H1 (cell line): Measurements from ENCODE around the gene GPR17. TPM values are rescaled to one million over a fixed set of nuclear protein-coding genes. Genes with fewer than 3 reads are reported as not detected.

ENCODE experiments used
- CTCF ChIA-PET: fragments of 300-600 bp; sonication (Branson Sonifier 250); formaldehyde crosslinking; loops from one replicate; lab custom pipeline; 2021; ENCODE audit not compliant: partially characterized antibody; lab: Charles Lee
- POLR2A ChIA-PET: fragments of 300-600 bp; sonication (Branson Sonifier 250); formaldehyde crosslinking; loops from one replicate; lab custom pipeline; 2021; ENCODE audit warnings: inconsistent platforms; ENCODE audit not compliant: partially characterized antibody; lab: Charles Lee
- DNase-seq, 2 experiments: peaks; one replicate each; pipeline versions ENCODE4 v3.0.0 to v3.0.0-alpha.2; 2010 to 2022; ENCODE audit warnings: low spot score in 2 of 2, low read depth in 1 of 2, mixed read lengths in 1 of 2
- FAIRE-seq: peaks from 2 replicates; lab custom pipeline; 2011; peaks lifted over from hg19 to GRCh38; lab: Jason Lieb, UNC
- H2AFZ ChIP-seq: 2 replicates; pipeline ENCODE4 v1.8.1; 2012; ENCODE audit warnings: low read length, inconsistent platforms
- H2AK5ac ChIP-seq: 2 replicates; pipeline ENCODE4 v1.6.1; 2013; ENCODE audit warnings: low read depth, low read length
- H2BK120ac ChIP-seq: replicated peaks from 2 replicates; pipeline ENCODE3; 2013; ENCODE audit warnings: low read depth, low read length, inconsistent platforms
- H2BK12ac ChIP-seq: 2 replicates; pipeline ENCODE4 v1.6.1; 2013; ENCODE audit warnings: low read depth, low read length
- H2BK15ac ChIP-seq: 2 replicates; pipeline ENCODE4 v1.6.1; 2013; ENCODE audit warnings: low read length
- H2BK20ac ChIP-seq: 2 replicates; pipeline ENCODE4 v1.6.1; 2013; ENCODE audit warnings: low read length
- H2BK5ac ChIP-seq: 2 replicates; pipeline ENCODE4 v1.6.1; 2013; ENCODE audit warnings: low read depth, low read length
- H3K14ac ChIP-seq: 2 replicates; pipeline ENCODE4 v1.6.1; 2013; ENCODE audit warnings: inconsistent platforms; ENCODE audit not compliant: insufficient read length
- H3K18ac ChIP-seq: 2 replicates; pipeline ENCODE4 v1.6.1; 2013; ENCODE audit warnings: low read length; ENCODE audit errors: extremely low read depth
- H3K23ac ChIP-seq: 2 replicates; pipeline ENCODE4 v1.6.1; 2013; ENCODE audit warnings: inconsistent platforms; ENCODE audit not compliant: insufficient read length
- H3K23me2 ChIP-seq: 2 replicates; pipeline ENCODE4 v1.6.1; 2013; ENCODE audit warnings: low read depth, low read length
- H3K27ac ChIP-seq: 2 replicates; pipeline ENCODE4 v1.6.1; 2011; ENCODE audit warnings: low read depth, low read length, inconsistent platforms
- H3K27me3 ChIP-seq, 4 experiments: replicated peaks in 1 of 4; 1 replicate in 1 of 4; 2 replicates in 3 of 4; pipeline versions ENCODE4 v1.6.1 to v1.8.1; 2011 to 2013; ENCODE audit warnings: low read length in 3 of 4, mild to moderate bottlenecking in 3 of 4, inconsistent platforms in 2 of 4, mixed read lengths in 2 of 4, moderate library complexity in 1 of 4; ENCODE audit not compliant: control insufficient read depth in 3 of 4, insufficient read depth in 3 of 4; ENCODE audit errors: extremely low read depth in 1 of 4
- H3K36me3 ChIP-seq, 4 experiments: 2 replicates each; pipeline versions ENCODE4 v1.6.1 to v1.8.1; 2011 to 2013; ENCODE audit warnings: mild to moderate bottlenecking in 4 of 4, low read length in 3 of 4, moderate library complexity in 2 of 4, control low read depth in 1 of 4, inconsistent platforms in 1 of 4; ENCODE audit not compliant: insufficient read depth in 4 of 4, control insufficient read depth in 2 of 4
- H3K4ac ChIP-seq: replicated peaks from 2 replicates; pipeline ENCODE3; 2013; ENCODE audit warnings: low read length, low read depth, mixed read lengths, inconsistent platforms; ENCODE audit not compliant: insufficient read length
- H3K4me1 ChIP-seq, 4 experiments: replicated peaks in 1 of 4; 1 replicate in 1 of 4; 2 replicates in 3 of 4; pipeline versions ENCODE4 v1.6.1 to v1.8.1; 2011 to 2013; ENCODE audit warnings: low read length in 3 of 4, inconsistent platforms in 2 of 4, mixed read lengths in 1 of 4; ENCODE audit not compliant: insufficient read depth in 4 of 4, control insufficient read depth in 3 of 4
- H3K4me2 ChIP-seq, 2 experiments: 2 replicates each; pipeline versions ENCODE4 v1.6.1 to v1.8.1; 2011 to 2013; ENCODE audit warnings: low read depth in 2 of 2, low read length in 2 of 2, control low read depth in 1 of 2, inconsistent platforms in 1 of 2, mild to moderate bottlenecking in 1 of 2; ENCODE audit not compliant: insufficient read depth in 1 of 2
- H3K4me3 ChIP-seq, 4 experiments: fragments of 200-600, 300-600 bp in 1 of 4; sonication (generic), shearing (Covaris generic), sonication (Bioruptor Twin) in 1 of 4; 2 replicates each; pipeline versions ENCODE4 v1.5.1 to v1.8.1; 2011 to 2016; ENCODE audit warnings: low read length in 4 of 4, low read depth in 3 of 4, control low read depth in 2 of 4, inconsistent platforms in 2 of 4, mild to moderate bottlenecking in 2 of 4, mixed read lengths in 1 of 4, moderate library complexity in 1 of 4; ENCODE audit not compliant: insufficient read depth in 2 of 4; ENCODE audit errors: extremely low read depth in 1 of 4
- H3K56ac ChIP-seq: replicated peaks from 2 replicates; pipeline ENCODE3; 2013; ENCODE audit warnings: low read depth, mild to moderate bottlenecking, mixed read lengths, low read length, inconsistent platforms; ENCODE audit not compliant: insufficient read length
- H3K79me1 ChIP-seq: 2 replicates; pipeline ENCODE4 v1.6.1; 2013; ENCODE audit warnings: low read depth, low read length, control low read depth
- H3K79me2 ChIP-seq, 2 experiments: 2 replicates each; pipeline versions ENCODE4 v1.6.1 to v1.8.1; 2012 to 2013; ENCODE audit warnings: low read length in 2 of 2, mild to moderate bottlenecking in 2 of 2, inconsistent platforms in 1 of 2; ENCODE audit not compliant: insufficient read depth in 2 of 2, control insufficient read depth in 1 of 2
- H3K9ac ChIP-seq, 4 experiments: replicated peaks in 1 of 4; 1 replicate in 1 of 4; 2 replicates in 3 of 4; pipeline versions ENCODE4 v1.6.1 to v1.8.1; 2011 to 2013; ENCODE audit warnings: low read depth in 3 of 4, low read length in 3 of 4, control low read depth in 2 of 4, mild to moderate bottlenecking in 2 of 4, moderate library complexity in 2 of 4, inconsistent platforms in 1 of 4; ENCODE audit errors: extremely low read depth in 1 of 4
- H3K9me3 ChIP-seq, 2 experiments: 2 replicates each; pipeline versions ENCODE4 v1.6.1 to v1.8.1; 2012 to 2013; ENCODE audit warnings: mild to moderate bottlenecking in 2 of 2, moderate library complexity in 2 of 2, control low read depth in 1 of 2, inconsistent platforms in 1 of 2, low read depth in 1 of 2, low read length in 1 of 2, mixed read lengths in 1 of 2; ENCODE audit not compliant: insufficient read depth in 2 of 2
- H4K20me1 ChIP-seq, 2 experiments: replicated peaks in 1 of 2; 2 replicates each; pipeline versions ENCODE3 to v1.8.1; 2011 to 2013; ENCODE audit warnings: inconsistent platforms in 2 of 2, low read length in 2 of 2, mild to moderate bottlenecking in 1 of 2; ENCODE audit not compliant: insufficient read depth in 2 of 2, control insufficient read depth in 1 of 2
- H4K5ac ChIP-seq: 2 replicates; pipeline ENCODE4 v1.6.1; 2013; ENCODE audit warnings: low read length, low read depth, mixed read lengths, inconsistent platforms; ENCODE audit not compliant: insufficient read length
- H4K8ac ChIP-seq: 2 replicates; pipeline ENCODE4 v1.8.0; 2013; ENCODE audit warnings: mild to moderate bottlenecking, moderate library complexity, low read length, inconsistent platforms; ENCODE audit not compliant: insufficient read depth; ENCODE audit errors: extremely low read depth
- H4K91ac ChIP-seq: replicated peaks from 2 replicates; pipeline ENCODE3; 2013; ENCODE audit warnings: low read length, mixed read lengths, inconsistent platforms; ENCODE audit not compliant: insufficient read length
- BACH1 ChIP-seq: IDR thresholded peaks from 2 replicates; pipeline ENCODE4 v1.6.1; 2012; ENCODE audit warnings: low read length, improper control_type of control experiment
- BCL11A ChIP-seq, 2 experiments: IDR thresholded peaks; one replicate each; pipeline ENCODE4 v1.6.1; 2011; ENCODE audit warnings: low read depth in 2 of 2, low read length in 2 of 2, mild to moderate bottlenecking in 2 of 2
- CHD1 ChIP-seq: IDR thresholded peaks from 2 replicates; pipeline ENCODE4 v1.6.1; 2012; ENCODE audit warnings: low read depth, low read length, improper control_type of control experiment
- CREB1 ChIP-seq: IDR thresholded peaks from 2 replicates; pipeline ENCODE4 v1.6.1; 2012; ENCODE audit warnings: inconsistent platforms
- EZH2 ChIP-seq: fragments of 200-600 bp; sonication (generic); IDR thresholded peaks from 2 replicates; pipeline ENCODE4 v1.7.1; 2012; ENCODE audit warnings: low read depth, mild to moderate bottlenecking, moderate library complexity, low read length, inconsistent platforms; ENCODE audit not compliant: severe bottlenecking
- FOSL1 ChIP-seq: IDR thresholded peaks from 2 replicates; pipeline ENCODE4 v1.6.1; 2011; ENCODE audit warnings: mild to moderate bottlenecking, low read depth, low read length, moderate library complexity; ENCODE audit not compliant: insufficient read depth
- HDAC2 ChIP-seq, 2 experiments: fragments of 300-600 bp in 1 of 2; sonication (generic) in 1 of 2; IDR thresholded peaks; 2 replicates each; pipeline ENCODE4 v1.6.1; 2011 to 2012; ENCODE audit warnings: low read depth in 2 of 2, low read length in 2 of 2, mild to moderate bottlenecking in 2 of 2, moderate library complexity in 2 of 2, borderline replicate concordance in 1 of 2, inconsistent platforms in 1 of 2
- NRF1 ChIP-seq: IDR thresholded peaks from 2 replicates; pipeline ENCODE4 v1.6.1; 2011; ENCODE audit warnings: mild to moderate bottlenecking, low read depth, low read length, improper control_type of control experiment
- POLR2A ChIP-seq, 2 experiments: IDR thresholded peaks; 1 replicate in 1 of 2; 2 replicates in 1 of 2; pipeline ENCODE4 v1.6.1; 2011; ENCODE audit warnings: low read depth in 2 of 2, low read length in 2 of 2, mild to moderate bottlenecking in 2 of 2; ENCODE audit errors: control extremely low read depth in 1 of 2
- SIN3A ChIP-seq, 2 experiments: IDR thresholded peaks in 1 of 2; conservative IDR thresholded peaks in 1 of 2; 2 replicates each; pipeline ENCODE4 v1.6.1; 2011 to 2012; ENCODE audit warnings: low read length in 2 of 2, improper control_type of control experiment in 1 of 2, low read depth in 1 of 2, mild to moderate bottlenecking in 1 of 2
- SIRT6 ChIP-seq: IDR thresholded peaks from one replicate; pipeline ENCODE4 v1.7.1; 2012; ENCODE audit warnings: low read length, inconsistent platforms
- SP4 ChIP-seq: IDR thresholded peaks from 2 replicates; pipeline ENCODE4 v1.6.1; 2012; ENCODE audit warnings: low read length, inconsistent platforms
- TBP ChIP-seq: IDR thresholded peaks from 2 replicates; pipeline ENCODE4 v1.6.1; 2011; ENCODE audit warnings: low read depth, low read length, improper control_type of control experiment
- ZNF274 ChIP-seq: IDR thresholded peaks from 2 replicates; pipeline ENCODE4 v1.7.0; 2012; ENCODE audit warnings: low read length, borderline replicate concordance; ENCODE audit errors: extremely low read depth
- WGBS, 2 experiments: shearing (Covaris generic) in 1 of 2; methylation state at CpG; one replicate each; pipeline versions ENCODE4 v1.1.6 to v1.1.7; 2013 to 2015; ENCODE audit warnings: low lambda C conversion rate in 2 of 2, mixed read lengths in 2 of 2, inconsistent platforms in 1 of 2, low coverage in 1 of 2, missing lambda C conversion rate in 1 of 2; ENCODE audit not compliant: insufficient replicate concordance in 2 of 2, insufficient coverage in 1 of 2, insufficient read length in 1 of 2; ENCODE audit errors: extremely low coverage in 1 of 2, missing lambda C conversion rate in 1 of 2; 5-methylcytosine and 5-hydroxymethylcytosine counted together
- polyA plus RNA-seq, 7 experiments: library from polyadenylated mRNA; depleted of rRNA in 3 of 7; stranded (reverse) in 5 of 7; unstranded in 2 of 7; fragments of >200 nt in 5 of 7; fragments of 200-250 nt in 2 of 7; gene quantifications; 1 replicate in 5 of 7; 2 replicates in 1 of 7; 4 replicates in 1 of 7; pipeline versions ENCODE4 v1.2.1 to v1.2.3, GENCODE V29; 2011 to 2013; ENCODE audit warnings: missing spikeins in 2 of 7, mixed read lengths in 2 of 7
- total RNA-seq: library from RNA; stranded (reverse); fragmentation: NEBNext Ultra II Directional; extraction: Animal tissue kit (Norgen Biotek cat#: 25700); gene quantifications from 2 replicates; pipeline ENCODE4 v1.2.1, GENCODE V29; 2021

The GPR17 gene
- total and polyA plus RNA-seq, 2 of the 8 experiments (the other 6 are each of a cell fraction or from before 2014, with no cell fraction given), result 0.03 TPM; not detected in 1

DNA sequence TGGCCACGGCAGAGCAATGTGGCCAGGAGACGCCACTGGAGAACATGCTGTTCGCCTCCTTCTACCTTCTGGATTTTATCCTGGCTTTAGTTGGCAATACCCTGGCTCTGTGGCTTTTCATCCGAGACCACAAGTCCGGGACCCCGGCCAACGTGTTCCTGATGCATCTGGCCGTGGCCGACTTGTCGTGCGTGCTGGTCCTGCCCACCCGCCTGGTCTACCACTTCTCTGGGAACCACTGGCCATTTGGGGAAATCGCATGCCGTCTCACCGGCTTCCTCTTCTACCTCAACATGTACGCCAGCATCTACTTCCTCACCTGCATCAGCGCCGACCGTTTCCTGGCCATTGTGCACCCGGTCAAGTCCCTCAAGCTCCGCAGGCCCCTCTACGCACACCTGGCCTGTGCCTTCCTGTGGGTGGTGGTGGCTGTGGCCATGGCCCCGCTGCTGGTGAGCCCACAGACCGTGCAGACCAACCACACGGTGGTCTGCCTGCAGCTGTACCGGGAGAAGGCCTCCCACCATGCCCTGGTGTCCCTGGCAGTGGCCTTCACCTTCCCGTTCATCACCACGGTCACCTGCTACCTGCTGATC is 4.9 kb downstream of the GPR17 start:
- no peak overlapping the region for H3K27ac ChIP-seq
- H3K23ac ChIP-seq, result no peak overlapping the region
- H3K18ac ChIP-seq, result no peak overlapping the region
- H2BK20ac ChIP-seq, result no peak overlapping the region
- no peak overlapping the region for H4K91ac ChIP-seq
- no peak overlapping the region for H3K56ac ChIP-seq
- H3K36me3 ChIP-seq, result no peaks in the 10 kb centered on the region
- no peak overlapping the region for H2AFZ ChIP-seq
- FAIRE-seq, result no peak
- no peaks in the 10 kb centered on the region for H3K79me2 ChIP-seq
- POLR2A ChIA-PET, result interaction anchor here (1.2 kb wide), 1 partner anchor 53 kb away, joined by 3 read pairs; no protein-coding TSS in a partner anchor
- H3K9ac ChIP-seq, result no peak overlapping the region
- H4K8ac ChIP-seq, result no peak overlapping the region; the same call in 1 of the 2 replicates
- no peak overlapping the region; the same call in 1 of the 2 replicates for H2BK5ac ChIP-seq
- DNase-seq, result no peak
- peaks cover 0 to 5% (median under 1%) of the 10 kb centered on the region in 4 experiments; a peak in 2 of 7 replicates for H3K4me1 ChIP-seq
- H3K79me1 ChIP-seq, result 0 out of 2 replicates have a peak, but pooled peaks cover 3% of the 10 kb centered on the region
- no peak overlapping the region for H2BK120ac ChIP-seq
- no peak overlapping the region for H3K14ac ChIP-seq
- no peak overlapping the region for H2BK15ac ChIP-seq
- H4K20me1 ChIP-seq, result peaks cover 0 to 1% of the 10 kb centered on the region in 2 experiments
- CTCF ChIA-PET, result interaction anchor here (0.9 to 13.7 kb wide), 24 partner anchors 11 to 238 kb away, joined by 3 to 160 read pairs (median 4); partner anchors contain the start of gene LIMS2
- no peak overlapping the region for H3K4me2 ChIP-seq
- H3K4ac ChIP-seq, result no peak overlapping the region
- H4K5ac ChIP-seq, result no peak overlapping the region
- H2BK12ac ChIP-seq, result peak overlapping the region; percentile 39; the same call in 1 of the 2 replicates
- no peaks in the 10 kb centered on the region for H3K23me2 ChIP-seq
- H3K9me3 ChIP-seq, result no peaks in the 10 kb centered on the region
- H3K27me3 ChIP-seq, result peaks cover 0 to 2% (median 0%) of the 10 kb centered on the region in 4 experiments; a peak in 1 of 7 replicates
- H3K4me3 ChIP-seq, result no peak overlapping the region
- 90% methylated on average over 26 of the region's 28 CpGs; no CpG with 5 or more reads in 1 of the 2 experiments for WGBS, 2 experiments
- no peak overlapping the region for H2AK5ac ChIP-seq
- no peak for TF ChIP-seq HDAC2 (IDR thresholded peaks at IDR 0.05; ENCODE audit: borderline replicate concordance in 1 of 2, low read depth in 2 of 2, low read length in 2 of 2)
- no peak for TF ChIP-seq FOSL1
- no peak for TF ChIP-seq CHD1
- no peak for TF ChIP-seq NRF1
- no peak for TF ChIP-seq SIN3A (conservative IDR thresholded peaks at IDR 0.05 in 1 of 2, IDR thresholded peaks at IDR 0.05 in 1 of 2; ENCODE audit: low read depth in 1 of 2, low read length in 2 of 2)
- TF ChIP-seq BCL11A (IDR thresholded peaks at IDR 0.05; ENCODE audit: low read depth in 2 of 2, low read length in 2 of 2), result no peak
- TF ChIP-seq EZH2, result no peak
- TF ChIP-seq SIRT6, result no peak
- TF ChIP-seq BACH1, result no peak
- no peak for TF ChIP-seq SP4
- TF ChIP-seq POLR2A (IDR thresholded peaks at IDR 0.05; ENCODE audit: control extremely low read depth in 1 of 2, low read depth in 2 of 2, low read length in 2 of 2), result no peak
- TF ChIP-seq ZNF274, result no peak
- TF ChIP-seq TBP, result no peak
- no peak for TF ChIP-seq CREB1
